GM18870 (cell line): Measurements from ENCODE around the gene RPL32.

Experiments used
- ATAC-seq: cut with Tn5 transposase; IDR thresholded peaks from one replicate; pipeline ENCODE4 v1.9.1; 2021; ENCODE audit warnings: moderate library complexity; ENCODE audit not compliant: unreplicated experiment

Gene RPL32

DNA sequence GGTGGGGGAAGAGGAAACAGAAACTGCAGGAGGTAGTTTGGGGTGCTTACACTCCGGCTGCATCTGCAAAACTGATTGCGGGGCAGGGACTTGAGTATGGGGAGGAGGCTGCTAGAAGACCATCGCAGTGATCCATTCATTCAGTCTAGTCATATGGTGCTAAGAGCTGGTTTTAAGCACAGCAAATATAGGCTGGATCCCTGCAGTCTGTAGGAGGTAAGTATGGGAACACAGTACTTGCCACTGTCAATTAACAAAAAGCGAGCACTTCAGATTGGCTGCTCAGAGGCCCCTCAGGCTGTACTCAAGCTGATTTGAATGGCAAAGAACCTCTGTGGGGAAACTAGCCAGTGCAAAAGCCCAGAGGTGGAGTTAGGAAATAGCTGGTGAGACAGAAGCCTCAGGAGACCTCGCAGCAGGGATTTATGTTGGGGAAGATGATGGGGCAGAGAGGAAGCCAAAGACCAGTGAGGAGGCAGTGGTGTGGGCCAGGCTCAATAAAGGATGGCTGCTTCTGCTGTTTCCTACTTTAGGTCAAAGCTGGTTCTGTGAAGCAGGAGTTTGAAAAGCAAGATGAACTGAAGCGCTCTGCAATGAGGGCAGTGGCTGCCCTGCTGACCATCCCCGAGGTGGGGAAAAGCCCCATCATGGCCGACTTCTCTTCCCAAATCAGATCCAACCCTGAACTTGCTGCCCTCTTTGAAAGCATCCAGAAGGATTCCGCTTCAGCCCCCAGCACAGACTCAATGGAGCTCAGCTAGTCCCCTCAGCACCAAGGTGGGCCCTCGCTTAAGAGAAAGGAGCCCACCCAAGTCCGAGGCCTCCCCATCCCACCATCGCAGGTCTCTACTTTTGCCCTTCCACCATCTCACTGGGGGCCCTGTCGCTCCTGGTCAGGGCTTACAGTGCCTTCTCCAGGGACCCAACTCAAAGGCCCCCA is 7.9 kb downstream of the RPL32 start:
- no peak for ATAC-seq

DNA sequence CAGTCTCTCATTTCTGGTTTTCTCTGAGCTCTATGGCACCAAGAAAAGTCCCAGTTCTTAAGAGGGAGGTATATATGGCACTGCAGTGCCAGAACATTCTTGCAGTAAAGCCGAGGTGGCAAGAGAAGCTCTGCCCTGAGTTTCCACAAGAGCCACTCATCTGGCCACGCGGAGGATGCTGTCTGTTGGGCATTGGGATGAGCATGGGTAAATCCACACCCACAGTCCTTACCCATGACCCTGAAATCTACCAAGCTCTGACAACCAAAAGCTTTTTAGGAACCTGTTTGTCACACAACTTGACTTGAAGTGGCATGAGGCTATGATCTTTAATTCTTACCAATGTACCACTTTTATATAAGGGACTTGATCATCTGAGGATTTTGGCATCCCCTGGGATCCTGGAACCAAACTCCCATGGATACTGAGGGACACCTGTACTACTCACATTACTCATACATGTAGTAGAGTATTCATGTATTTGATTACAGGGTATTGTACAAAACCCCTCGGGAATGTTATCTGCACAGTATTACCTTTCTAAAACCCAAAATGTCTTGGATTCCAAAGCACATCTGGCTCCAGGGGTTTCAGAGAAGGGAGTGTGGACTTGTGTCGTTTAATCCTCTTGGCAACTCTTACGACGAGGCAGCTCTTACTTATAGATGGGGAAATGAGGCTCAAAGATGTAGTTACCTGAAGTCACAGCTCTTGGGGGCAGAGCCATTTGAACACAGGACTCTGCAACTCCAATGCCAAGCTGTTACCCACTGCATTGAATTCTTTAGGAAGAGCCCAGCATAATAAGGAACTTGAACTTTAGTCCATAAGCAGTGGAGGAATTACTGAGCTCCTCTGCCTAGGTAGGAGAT is 8.8 kb downstream of the RPL32 start:
- ATAC-seq = no peak

DNA sequence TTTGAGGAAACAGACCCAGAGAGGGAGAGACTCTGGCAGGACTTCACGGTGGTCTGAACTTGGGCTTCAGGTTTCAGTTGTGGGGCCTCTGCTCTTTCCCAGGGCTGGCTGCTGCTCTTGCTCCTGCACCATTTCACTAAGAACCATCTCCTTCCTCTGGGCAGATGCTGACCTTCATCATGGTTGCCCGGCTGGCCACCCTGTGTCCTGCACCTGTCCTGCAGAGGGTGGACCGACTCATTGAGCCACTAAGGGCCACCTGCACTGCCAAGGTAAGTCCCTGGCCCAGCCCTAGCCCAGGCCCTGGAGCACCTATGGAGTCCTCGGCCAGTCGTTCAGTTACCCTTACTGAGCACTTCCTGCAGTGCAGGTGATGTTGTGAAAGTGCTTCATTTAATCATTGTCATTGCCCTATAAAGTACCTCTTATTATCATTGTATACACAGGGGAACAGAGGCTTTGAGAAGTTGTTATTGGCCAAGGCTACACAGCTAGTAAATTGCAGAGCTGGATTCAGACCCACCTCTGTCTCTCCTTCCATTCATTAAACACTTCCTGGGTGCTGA is 10.0 kb downstream of the RPL32 start:
- ATAC-seq = no peak

DNA sequence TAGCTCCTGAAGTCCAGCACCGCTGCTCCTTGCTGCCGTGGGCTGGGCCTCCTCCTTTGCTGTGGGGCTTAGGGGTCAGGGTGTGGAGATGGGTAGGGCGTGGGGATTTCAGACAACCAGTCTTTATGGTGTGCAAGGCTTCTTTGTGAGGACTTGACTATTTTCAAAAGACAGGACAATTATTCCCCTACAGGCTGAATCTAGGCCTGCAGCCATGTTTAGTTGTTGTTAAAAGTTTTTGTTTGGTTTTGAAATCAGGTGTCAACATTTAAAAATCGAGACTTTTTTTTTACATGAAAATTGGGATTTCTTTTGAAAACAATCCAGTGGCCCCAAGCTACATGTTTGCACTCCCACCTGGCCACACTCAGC is 10.6 kb downstream of the RPL32 start:
- no peak for ATAC-seq

DNA sequence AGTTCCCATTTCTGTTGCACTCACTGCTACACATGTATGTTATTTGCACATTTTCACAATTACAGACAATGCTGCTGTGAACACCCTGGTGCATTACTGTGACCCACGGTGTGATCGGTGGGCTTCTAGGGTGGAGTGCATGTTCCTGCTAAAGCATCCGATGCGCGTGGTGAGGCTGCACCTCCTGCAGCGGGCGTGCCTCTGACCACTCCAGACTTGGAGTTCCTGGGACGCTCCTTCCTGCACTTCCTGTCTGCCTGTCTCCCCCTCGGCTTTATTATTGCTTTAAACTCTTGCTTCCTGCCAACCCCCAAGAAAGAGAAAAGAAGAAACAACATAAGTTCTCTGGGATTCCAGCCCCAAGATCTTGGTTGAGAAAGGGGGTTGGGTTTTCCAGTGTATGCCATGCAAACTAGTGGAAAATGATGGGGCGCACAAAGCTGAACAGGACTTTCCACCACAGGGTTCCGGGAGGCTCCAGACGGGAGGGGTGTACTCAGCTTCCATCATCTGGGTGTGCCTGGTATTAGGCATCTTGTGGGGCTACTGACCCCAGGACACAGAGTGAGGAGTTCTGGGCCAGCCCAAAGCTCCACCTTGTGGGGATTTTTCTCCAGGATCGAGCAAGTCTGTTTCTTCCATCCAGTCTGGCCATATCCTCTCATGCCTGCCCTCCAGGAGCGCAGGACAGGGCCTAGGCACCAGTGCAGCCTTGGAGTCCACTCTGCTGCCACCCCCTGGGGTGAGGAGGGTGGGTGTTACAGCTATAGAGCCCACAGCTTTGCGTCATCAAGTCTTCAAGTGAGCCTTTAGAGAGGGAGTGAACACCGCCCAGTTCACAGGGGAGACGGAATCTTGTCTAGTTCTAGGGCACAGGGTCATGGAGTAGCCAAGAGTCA is 11.2 kb downstream of the RPL32 start:
- no peak for ATAC-seq

DNA sequence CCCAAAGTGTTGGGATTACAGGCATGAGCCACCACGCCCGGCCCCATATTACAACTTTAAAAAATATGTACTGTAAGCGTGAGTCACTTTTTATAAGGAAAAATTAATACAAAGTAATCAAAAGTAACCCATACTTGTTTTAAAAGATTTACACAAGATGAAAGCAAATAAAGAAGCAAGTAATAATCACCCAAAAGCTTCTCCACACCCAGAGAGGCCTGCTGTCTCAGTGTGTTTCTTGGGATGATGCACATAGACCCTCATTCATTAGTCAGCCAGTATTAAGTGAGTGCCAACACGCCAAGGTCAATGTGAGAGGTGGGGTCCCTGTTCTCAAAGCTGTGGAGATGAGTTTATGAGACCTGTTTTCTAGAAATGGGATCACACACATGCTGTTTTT is 12.0 kb downstream of the RPL32 start:
- no peak for ATAC-seq

DNA sequence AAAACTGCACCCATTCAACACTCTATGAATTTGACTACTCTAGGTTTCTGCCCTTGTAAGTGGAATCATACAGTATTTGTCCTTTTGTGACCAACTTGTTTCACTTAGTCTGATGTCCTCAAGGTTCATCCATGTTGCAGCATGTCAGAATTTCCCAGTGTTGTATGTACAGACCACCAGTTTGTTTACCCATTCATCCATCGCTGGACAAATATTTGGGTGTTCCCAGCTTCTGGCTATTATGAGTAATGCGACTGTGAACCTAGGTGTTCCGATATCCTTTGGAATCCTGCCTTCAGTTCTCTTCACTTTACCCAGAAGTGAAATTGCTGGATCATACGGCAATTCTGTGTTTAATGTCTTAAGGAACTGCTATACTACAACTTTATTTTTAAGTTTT is 12.6 kb downstream of the RPL32 start:
- ATAC-seq = no peak

DNA sequence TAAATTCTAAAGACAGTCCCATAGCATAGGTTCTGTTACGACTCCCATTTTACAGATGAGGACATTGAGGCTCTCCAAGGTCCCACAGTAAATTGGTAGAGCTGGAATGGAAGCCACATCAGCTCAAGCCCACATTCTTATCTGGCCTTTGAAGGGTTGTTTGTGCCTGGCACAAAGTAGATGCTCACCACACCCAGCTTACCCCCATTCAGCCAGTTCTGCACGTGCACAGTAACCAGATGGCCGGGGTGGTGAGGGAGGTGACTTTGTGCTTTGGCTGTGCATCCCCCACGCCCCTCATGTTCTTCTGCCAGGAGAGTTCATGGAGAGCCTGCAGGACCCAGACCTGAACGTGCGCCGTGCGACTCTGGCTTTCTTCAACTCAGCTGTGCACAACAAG is 16.2 kb downstream of the RPL32 start:
- ATAC-seq = no peak

DNA sequence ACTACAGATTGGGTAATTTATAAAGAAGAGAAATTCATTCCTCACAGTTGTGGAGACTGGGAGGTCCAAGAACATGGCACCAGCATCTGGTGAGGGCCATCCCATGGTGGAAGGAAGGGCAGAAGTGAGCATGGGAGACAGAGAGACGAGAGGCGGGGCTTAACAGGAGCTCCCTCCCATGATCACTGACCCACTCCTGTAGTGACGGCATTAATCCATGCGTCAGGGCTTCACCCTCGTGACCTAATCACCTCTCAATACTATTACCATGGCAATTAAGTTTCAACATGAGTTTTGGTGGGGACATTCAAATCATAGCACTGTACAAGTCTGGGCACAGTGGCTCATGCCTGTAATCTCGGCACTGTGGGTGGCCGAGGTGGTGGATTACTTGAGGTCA is 17.1 kb downstream of the RPL32 start:
- no peak for ATAC-seq

DNA sequence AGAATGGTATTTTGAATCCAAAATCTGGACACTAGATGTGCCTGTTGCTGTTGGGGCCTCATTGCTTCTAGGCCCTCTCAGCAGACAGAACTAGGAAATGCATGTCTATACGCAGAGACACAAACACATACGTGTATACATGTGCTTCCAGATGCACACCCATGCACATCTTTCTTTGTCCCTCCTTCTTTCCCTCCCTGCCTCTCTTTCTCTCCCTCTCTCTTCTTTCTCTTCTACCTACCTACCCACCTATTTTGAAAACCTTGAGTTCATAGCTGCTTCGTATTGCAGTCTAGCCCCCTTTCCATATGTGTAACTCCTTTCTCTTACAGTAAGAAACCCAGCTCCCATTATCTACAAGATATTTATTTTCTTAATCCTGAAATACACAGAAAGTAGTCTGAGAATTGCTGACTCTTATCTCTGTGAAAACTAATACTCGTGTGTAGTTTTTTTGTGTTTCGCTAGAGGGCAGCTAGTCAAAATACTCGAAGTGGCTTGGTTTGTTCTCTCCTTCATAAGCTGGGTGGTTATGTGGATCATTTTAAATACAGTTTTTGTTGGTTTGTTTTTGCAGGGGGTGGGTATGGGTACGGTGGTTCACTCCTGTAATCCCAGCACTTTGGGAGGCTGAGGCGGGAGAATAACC is 18.5 kb downstream of the RPL32 start:
- ATAC-seq = no peak

DNA sequence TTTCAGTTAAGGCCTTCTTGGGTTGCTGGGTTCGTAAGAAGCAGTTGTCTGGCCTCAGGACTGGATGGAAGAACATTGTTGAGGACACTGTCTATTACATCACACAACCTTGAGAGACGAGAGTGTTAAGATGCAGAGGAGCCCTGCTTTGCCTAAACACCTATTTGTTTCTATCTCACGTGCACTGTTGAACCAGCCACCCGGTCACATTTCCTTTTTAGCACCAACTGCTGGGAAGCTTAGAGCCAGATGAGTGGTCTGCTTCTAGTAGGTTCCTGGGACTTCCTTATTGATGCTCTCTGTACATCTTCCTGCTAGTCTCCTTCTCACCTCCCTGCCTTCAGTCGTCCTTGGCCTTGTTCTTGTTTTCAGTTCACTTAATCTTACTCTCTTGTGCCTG is 22.6 kb downstream of the RPL32 start:
- no peak for ATAC-seq

DNA sequence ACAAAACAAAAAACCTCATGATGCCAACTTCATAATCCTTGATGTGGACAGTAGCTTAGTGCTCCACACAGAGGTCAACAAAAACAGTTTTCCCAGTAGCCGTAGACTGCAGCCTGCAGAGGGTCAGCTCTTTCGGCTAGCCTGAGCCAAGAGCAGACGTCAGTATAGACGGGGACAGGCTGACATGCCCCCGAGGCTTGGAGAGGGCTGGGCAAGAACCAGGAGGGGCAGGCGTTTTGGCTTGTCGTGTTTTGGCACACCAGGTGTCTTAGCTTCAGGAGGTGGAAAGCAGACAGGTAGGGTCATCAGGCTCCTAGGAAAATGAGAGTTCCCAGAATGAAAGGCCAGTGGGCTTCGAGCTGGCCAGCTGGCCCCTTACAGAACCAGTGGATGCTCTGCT is 23.1 kb downstream of the RPL32 start:
- no peak for ATAC-seq

DNA sequence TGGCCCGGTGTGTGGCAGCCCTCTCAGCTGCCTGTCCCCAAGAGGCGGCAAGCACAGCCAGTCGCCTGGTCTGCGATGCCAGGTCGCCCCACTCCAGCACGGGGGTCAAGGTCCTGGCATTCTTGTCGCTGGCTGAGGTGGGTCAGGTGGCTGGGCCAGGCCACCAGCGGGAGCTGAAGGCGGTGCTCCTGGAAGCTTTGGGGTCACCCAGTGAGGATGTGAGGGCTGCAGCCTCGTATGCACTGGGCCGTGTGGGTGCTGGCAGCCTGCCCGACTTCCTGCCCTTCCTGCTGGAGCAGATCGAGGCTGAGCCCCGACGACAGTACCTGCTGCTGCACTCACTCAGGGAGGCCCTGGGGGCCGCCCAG is 24.0 kb downstream of the RPL32 start:
- ATAC-seq = no peak

DNA sequence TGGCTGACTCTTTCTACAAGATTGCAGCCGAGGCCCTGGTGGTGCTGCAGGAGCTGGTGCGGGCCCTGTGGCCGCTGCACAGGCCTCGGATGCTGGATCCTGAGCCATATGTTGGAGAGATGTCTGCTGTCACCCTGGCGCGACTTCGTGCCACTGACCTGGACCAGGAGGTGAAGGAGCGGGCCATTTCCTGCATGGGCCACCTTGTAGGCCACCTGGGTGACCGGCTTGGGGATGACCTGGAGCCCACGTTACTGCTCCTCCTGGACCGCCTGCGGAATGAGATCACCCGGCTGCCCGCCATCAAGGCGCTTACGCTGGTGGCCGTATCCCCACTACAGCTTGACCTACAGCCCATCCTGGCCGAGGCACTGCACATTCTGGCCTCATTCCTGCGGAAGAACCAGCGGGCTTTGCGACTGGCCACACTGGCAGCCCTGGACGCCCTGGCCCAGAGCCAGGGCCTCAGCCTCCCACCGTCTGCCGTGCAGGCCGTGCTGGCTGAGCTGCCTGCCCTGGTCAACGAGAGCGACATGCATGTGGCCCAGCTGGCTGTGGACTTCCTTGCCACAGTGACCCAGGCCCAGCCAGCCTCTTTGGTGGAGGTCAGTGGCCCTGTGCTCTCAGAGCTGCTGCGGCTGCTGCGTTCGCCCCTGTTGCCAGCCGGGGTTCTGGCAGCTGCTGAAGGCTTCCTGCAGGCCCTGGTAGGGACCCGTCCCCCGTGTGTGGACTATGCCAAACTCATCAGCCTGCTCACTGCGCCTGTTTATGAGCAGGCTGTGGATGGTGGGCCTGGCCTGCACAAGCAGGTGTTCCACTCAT is 24.6 kb downstream of the RPL32 start:
- ATAC-seq = no peak

DNA sequence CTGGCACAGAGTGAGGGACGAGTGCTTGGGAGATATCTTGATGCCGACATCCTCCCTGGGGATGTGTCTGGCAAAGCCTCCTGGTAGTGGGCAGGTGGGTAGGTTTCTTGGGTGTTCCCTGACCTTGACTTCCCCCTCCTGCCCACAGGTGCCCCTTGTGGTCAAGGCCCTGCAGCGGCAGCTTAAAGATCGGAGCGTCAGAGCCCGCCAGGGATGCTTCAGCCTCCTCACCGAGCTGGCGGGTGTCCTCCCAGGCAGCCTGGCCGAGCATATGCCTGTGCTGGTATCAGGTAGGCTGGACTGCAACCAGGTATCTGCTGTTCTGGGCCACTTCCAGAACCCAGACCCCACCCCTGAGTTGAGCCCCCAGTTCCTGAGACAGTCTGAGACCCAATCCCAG is 25.6 kb downstream of the RPL32 start:
- ATAC-seq = no peak

DNA sequence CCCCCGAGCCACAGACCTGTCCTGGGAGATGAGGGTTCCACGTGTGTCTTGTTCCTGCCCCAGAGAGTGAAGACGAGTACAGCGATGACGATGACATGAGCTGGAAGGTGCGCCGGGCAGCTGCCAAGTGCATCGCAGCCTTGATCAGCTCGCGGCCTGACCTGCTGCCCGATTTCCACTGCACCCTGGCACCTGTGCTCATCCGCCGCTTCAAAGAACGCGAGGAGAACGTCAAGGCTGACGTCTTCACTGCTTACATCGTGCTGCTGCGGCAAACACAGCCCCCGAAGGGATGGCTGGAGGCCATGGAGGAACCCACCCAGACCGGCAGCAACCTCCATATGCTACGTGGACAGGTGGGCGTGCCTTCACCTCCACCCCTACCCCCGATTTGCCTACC is 26.3 kb downstream of the RPL32 start:
- ATAC-seq = no peak

DNA sequence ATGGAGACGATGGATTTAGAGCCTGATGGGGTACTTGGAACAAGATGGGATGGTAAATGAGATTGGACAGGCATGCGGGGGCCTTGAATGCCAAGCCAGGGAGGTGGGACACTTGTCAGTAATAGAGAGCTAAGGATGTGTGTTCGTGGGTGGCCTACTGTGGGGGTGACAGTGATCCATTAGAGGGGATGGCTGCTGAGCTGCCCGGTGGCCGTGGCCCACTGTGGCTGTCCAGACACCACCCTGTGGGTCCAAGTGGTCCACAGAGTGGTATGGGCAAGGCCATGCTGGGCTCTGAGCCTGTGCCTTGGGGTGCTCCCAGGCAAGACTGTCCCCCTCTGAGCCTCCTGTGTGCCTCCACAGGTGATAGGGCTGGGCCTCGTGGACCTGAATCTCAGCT is 27.4 kb downstream of the RPL32 start:
- no peak for ATAC-seq

DNA sequence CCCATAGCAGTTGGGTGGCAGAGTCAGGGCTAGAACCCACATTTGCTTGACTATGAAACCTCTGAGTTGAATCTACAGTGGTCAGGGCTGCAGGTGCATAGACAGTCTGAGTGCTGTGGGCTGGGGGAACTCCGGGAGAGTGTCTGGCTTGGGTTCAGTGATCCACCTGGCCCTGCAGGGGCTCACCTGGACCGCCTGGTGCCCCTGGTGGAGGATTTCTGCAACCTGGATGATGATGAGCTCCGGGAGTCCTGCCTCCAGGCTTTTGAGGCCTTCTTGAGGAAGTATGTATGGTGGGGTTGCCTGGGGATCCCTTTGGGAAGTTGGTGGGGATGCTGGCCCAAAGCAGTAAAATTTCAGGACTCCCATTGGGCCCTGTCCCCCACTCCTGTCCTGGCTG is 28.6 kb downstream of the RPL32 start:
- no peak for ATAC-seq

DNA sequence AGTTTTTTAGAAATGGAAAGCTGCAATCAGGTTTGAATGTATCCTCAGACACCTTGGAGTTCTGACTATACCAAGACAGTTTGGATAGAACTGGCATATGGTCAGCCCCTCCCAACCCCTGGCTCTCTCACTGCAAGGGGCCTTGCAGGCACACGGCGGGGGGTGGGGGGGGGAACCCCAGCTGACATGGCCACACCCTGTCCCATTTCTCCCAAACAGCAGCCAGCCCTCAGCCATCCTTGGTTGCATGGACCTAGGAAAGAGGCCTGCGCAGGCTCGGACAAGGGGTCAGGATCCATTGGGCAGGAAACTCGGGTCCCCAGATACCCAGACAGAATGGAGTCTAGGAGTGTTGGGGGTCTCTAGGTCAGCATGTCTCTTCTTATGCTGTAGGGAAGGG is 30.4 kb downstream of the RPL32 start:
- ATAC-seq = no peak
